Caco-2 (cell line): ENCODE data around the gene SBNO2. TPM values are rescaled to one million over a fixed set of nuclear protein-coding genes. Genes with fewer than 3 reads are reported as not detected.

ENCODE experiments used
- BruUV-seq: library from RNA; stranded (reverse); fragments of 400-500 nt; replicated peaks from 2 replicates; lab custom pipeline; 2021; lab: Mats Ljungman, UMichigan
- CTCF ChIA-PET: fragments of 300-600 bp; sonication (Branson Sonifier 250); formaldehyde crosslinking; loops from one replicate; lab custom pipeline; 2022; ENCODE audit warnings: antibody characterized with exemption; lab: Charles Lee
- POLR2A ChIA-PET: fragments of 300-600 bp; sonication (Branson Sonifier 250); formaldehyde crosslinking; loops from one replicate; lab custom pipeline; 2022; ENCODE audit warnings: antibody characterized with exemption; lab: Charles Lee
- DNase-seq, 2 experiments: peaks; one replicate each; pipeline versions ENCODE4 v3.0.0 to v3.0.0-alpha.2; 2020 to 2022
- H3K27me3 ChIP-seq: replicated peaks from 2 replicates; pipeline ENCODE4 v1.6.0; 2011; ENCODE audit warnings: low read length; ENCODE audit not compliant: control insufficient read depth, insufficient read depth
- H3K36me3 ChIP-seq: 2 replicates; pipeline ENCODE4 v1.5.1; 2011; ENCODE audit warnings: low read length; ENCODE audit not compliant: control insufficient read depth, insufficient read depth
- H3K4me1 ChIP-seq: fragments of 250-450 bp; sonication (Bioruptor Pico); 2 replicates; pipeline ENCODE4 v1.5.1; 2020; ENCODE audit warnings: mild to moderate bottlenecking
- H3K4me3 ChIP-seq: 2 replicates; pipeline ENCODE4 v1.5.1; 2011; ENCODE audit warnings: low read depth, mild to moderate bottlenecking, control low read depth, low read length
- H3K9me3 ChIP-seq: fragments of 250-450 bp; sonication (Bioruptor Pico); 2 replicates; pipeline ENCODE4 v1.5.1; 2020; ENCODE audit warnings: mild to moderate bottlenecking, moderate library complexity
- H3K27ac Mint-ChIP-seq: one replicate; pipeline ENCODE4 v1.8.0; 2022; ENCODE audit warnings: mixed read lengths; ENCODE audit not compliant: unreplicated experiment
- H3K27me3 Mint-ChIP-seq: one replicate; pipeline ENCODE4 v1.8.0; 2022; ENCODE audit warnings: mixed read lengths; ENCODE audit not compliant: insufficient read depth, unreplicated experiment
- H3K36me3 Mint-ChIP-seq: one replicate; pipeline ENCODE4 v1.8.0; 2022; ENCODE audit warnings: mild to moderate bottlenecking, mixed read lengths; ENCODE audit not compliant: insufficient read depth, unreplicated experiment
- H3K4me1 Mint-ChIP-seq: one replicate; pipeline ENCODE4 v1.8.0; 2022; ENCODE audit warnings: low read depth, mixed read lengths; ENCODE audit not compliant: unreplicated experiment
- H3K4me3 Mint-ChIP-seq: one replicate; pipeline ENCODE4 v1.8.0; 2022; ENCODE audit warnings: mild to moderate bottlenecking, moderate library complexity, mixed read lengths; ENCODE audit not compliant: unreplicated experiment
- H3K9me3 Mint-ChIP-seq: one replicate; pipeline ENCODE4 v1.8.0; 2022; ENCODE audit warnings: mixed read lengths; ENCODE audit not compliant: unreplicated experiment
- CTCF ChIP-seq, 2 experiments: fragments of 200-600 bp in 1 of 2; IDR thresholded peaks; 1 replicate in 1 of 2; 2 replicates in 1 of 2; pipeline versions ENCODE4 v1.5.1 to v1.8.0; 2011 to 2022; ENCODE audit warnings: antibody characterized with exemption in 1 of 2, control low read depth in 1 of 2, inconsistent platforms in 1 of 2, low read depth in 1 of 2, low read length in 1 of 2, mild to moderate bottlenecking in 1 of 2, moderate library complexity in 1 of 2; ENCODE audit not compliant: insufficient read depth in 1 of 2, severe bottlenecking in 1 of 2, unreplicated experiment in 1 of 2
- intact Hi-C: fragments of 100-400 bp; cut with micrococcal nuclease; formaldehyde crosslinking; loops from one replicate; pipeline ENCODE4 v1.10.0; 2022; ENCODE audit not compliant: unreplicated experiment
- total RNA-seq: library from RNA; stranded (reverse); gene quantifications from 2 replicates; pipeline ENCODE4 v1.2.3, GENCODE V29; 2022

The SBNO2 gene
- total RNA-seq, 1 experiment from 2014 or later: 41.2 TPM

GRCh38 chr19:1062387-1063029 lies 111.6 kb downstream of the SBNO2 start:
- no peaks in the 10 kb centered on the region for H3K4me1 Mint-ChIP-seq
- CTCF ChIA-PET: interaction anchor here (0.5 kb wide), 1 partner anchor 61 kb away, joined by 3 read pairs; no protein-coding TSS in a partner anchor
- TF ChIP-seq CTCF (IDR thresholded peaks at IDR 0.05; ENCODE audit: insufficient read depth in 1 of 2, low read depth in 1 of 2, low read length in 1 of 2, severe bottlenecking in 1 of 2, unreplicated experiment in 1 of 2): no peak
- H3K36me3 Mint-ChIP-seq: peaks cover 43% of the 10 kb centered on the region
- Histone ChIP-seq H3K27me3 (no peaks in the 10 kb centered on the region), H3K36me3 (no peaks in the 10 kb centered on the region), H3K4me3 (no peak overlapping the region), H3K9me3 (no peaks in the 10 kb centered on the region), H3K4me1 (peaks cover 15% of the 10 kb centered on the region)
- POLR2A ChIA-PET: no interaction called here
- H3K27me3 Mint-ChIP-seq: no peaks in the 10 kb centered on the region
- no peak for DNase-seq
- BruUV-seq: no TSS peak
- no peak overlapping the region for H3K4me3 Mint-ChIP-seq
- H3K9me3 Mint-ChIP-seq: no peaks in the 10 kb centered on the region
- no peak overlapping the region for H3K27ac Mint-ChIP-seq
- intact Hi-C loops: no loop called here

GRCh38 chr19:1061987-1062386 lies 112.1 kb downstream of the SBNO2 start:
- Histone ChIP-seq H3K9me3 (no peaks in the 10 kb centered on the region), H3K36me3 (no peaks in the 10 kb centered on the region), H3K27me3 (no peaks in the 10 kb centered on the region), H3K4me1 (peaks cover 11% of the 10 kb centered on the region), H3K4me3 (no peak overlapping the region)
- no peak for TF ChIP-seq CTCF (IDR thresholded peaks at IDR 0.05; ENCODE audit: insufficient read depth in 1 of 2, low read depth in 1 of 2, low read length in 1 of 2, severe bottlenecking in 1 of 2, unreplicated experiment in 1 of 2)
- CTCF ChIA-PET: interaction anchor here (0.5 kb wide), 1 partner anchor 60 kb away, joined by 3 read pairs; no protein-coding TSS in a partner anchor
- no peaks in the 10 kb centered on the region for H3K9me3 Mint-ChIP-seq
- no TSS peak for BruUV-seq
- no peak overlapping the region for H3K4me3 Mint-ChIP-seq
- no peak for DNase-seq
- POLR2A ChIA-PET: no interaction called here
- intact Hi-C loops: no loop called here
- H3K27me3 Mint-ChIP-seq: no peaks in the 10 kb centered on the region
- no peak overlapping the region for H3K27ac Mint-ChIP-seq
- H3K4me1 Mint-ChIP-seq: no peaks in the 10 kb centered on the region
- H3K36me3 Mint-ChIP-seq: peaks cover 43% of the 10 kb centered on the region

GRCh38 chr19:1060689-1061088 lies 113.4 kb downstream of the SBNO2 start:
- no peak for DNase-seq
- CTCF ChIA-PET: no interaction called here

More at GRCh38 chr19:1060689-1061088, 113.4 kb downstream of the SBNO2 start:
- Mint-ChIP-seq H3K4me3 (no peak overlapping the region), H3K4me1 (no peaks in the 10 kb centered on the region), H3K27me3 (no peaks in the 10 kb centered on the region), H3K9me3 (no peaks in the 10 kb centered on the region), H3K36me3 (peaks cover 34% of the 10 kb centered on the region), H3K27ac (no peak overlapping the region)
- POLR2A ChIA-PET: no interaction called here
- Histone ChIP-seq H3K36me3 (no peaks in the 10 kb centered on the region), H3K9me3 (no peaks in the 10 kb centered on the region), H3K27me3 (no peaks in the 10 kb centered on the region), H3K4me1 (peaks cover 4% of the 10 kb centered on the region), H3K4me3 (no peak overlapping the region)
- intact Hi-C loops: no loop called here
- no TSS peak for BruUV-seq
- TF ChIP-seq CTCF (IDR thresholded peaks at IDR 0.05; ENCODE audit: insufficient read depth in 1 of 2, low read depth in 1 of 2, low read length in 1 of 2, severe bottlenecking in 1 of 2, unreplicated experiment in 1 of 2): no peak
